GM18868 (cell line): ENCODE data around the gene SLTM.
"Not testable (repeated sequence)": the region's sequence is repeated elsewhere in the genome, so short reads cannot be mapped to it uniquely, and the experiment has no call there.

Source experiments
- ATAC-seq: cut with Tn5 transposase; IDR thresholded peaks from one replicate; pipeline ENCODE4 v1.9.1; 2021; ENCODE audit warnings: mild to moderate bottlenecking, moderate library complexity; ENCODE audit not compliant: unreplicated experiment

Gene SLTM

GRCh38 chr15:58929891-58930416 is 3.5 kb downstream of the SLTM start:
- no peak for ATAC-seq

- no peak for ATAC-seq
These were observed 6.7 kb downstream of the SLTM start for GRCh38 chr15:58926823-58927222.

GRCh38 chr15:58924327-58924726 is 9.2 kb downstream of the SLTM start:
- ATAC-seq, result no peak

DNA sequence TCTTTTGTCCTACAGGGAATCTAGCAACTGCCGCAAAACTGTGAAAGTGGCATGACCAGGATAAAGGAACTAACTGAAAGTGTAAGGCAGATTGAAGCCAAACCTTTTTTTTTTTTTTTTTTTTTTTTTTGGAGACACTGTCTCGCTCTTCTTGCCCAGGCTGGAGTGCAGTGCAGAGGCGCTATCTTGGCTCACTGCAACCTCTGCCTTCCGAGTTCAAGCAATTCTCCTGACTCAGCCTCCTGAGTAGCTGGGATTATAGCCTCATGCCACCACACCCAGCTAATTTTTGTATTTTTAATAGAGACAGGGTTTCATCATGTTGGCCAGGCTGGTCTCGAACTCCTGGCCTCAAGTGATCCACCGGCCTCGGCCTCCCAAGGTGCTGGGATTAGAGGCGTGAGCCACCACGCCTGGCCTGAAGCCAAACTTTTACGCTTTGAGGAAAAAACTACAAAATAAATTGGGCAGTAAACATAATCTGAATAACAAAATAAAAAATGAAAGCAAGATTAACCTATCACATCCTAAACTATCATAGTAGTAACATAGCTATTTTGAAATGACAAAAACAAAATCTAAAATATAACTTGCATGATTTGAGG is 9.7 kb downstream of the SLTM start:
- ATAC-seq, result no peak

DNA sequence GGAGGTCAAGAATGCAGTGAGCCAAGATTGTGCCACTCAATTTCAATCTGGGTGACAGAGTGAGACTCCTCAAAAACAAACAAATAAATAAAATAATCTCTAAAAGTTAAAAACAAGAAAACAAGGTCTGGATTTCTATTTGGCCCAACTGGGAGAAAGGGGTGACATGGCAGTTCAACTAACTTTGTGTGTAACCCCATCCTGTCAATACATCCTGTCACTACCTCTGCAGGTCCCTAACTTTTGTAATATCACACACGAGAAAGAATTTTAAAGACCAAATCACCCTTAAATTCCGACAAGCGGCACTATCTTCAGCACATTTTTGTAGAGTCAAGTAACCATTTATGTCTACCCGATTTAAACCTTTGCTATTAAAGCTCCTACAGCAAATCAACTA is 10.2 kb downstream of the SLTM start:
- ATAC-seq, result no peak

DNA sequence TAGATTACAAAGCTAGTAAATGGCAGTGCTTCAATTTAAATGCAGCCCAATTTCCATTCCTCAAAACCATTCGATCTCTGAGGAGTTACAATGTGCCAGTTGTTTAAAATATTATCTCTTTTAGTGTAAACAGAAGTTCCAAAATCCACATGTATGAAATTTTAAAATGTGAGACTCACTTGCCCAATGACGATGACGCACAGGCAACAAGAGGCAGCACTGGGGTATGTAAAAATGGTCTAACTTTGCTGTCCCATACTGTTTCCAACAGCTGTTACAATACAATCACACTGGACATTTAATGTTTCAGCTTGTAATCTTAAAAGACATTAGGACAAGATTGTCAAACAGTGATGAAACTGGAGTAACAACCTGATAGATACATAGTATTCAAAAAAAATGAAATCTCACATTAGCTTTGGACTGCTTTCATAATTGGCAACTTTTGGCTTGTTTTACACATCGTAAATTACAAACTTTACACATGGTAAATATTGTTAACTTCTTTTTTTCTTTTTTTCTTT is 12.2 kb downstream of the SLTM start:
- ATAC-seq, result no peak

GRCh38 chr15:58920447-58920846 is 13.0 kb downstream of the SLTM start:
- not testable (repeated sequence) for ATAC-seq

GRCh38 chr15:58919232-58919631 is 14.2 kb downstream of the SLTM start:
- ATAC-seq, result no peak

- no peak for ATAC-seq
These were observed 15.2 kb downstream of the SLTM start for GRCh38 chr15:58918239-58918638.

DNA sequence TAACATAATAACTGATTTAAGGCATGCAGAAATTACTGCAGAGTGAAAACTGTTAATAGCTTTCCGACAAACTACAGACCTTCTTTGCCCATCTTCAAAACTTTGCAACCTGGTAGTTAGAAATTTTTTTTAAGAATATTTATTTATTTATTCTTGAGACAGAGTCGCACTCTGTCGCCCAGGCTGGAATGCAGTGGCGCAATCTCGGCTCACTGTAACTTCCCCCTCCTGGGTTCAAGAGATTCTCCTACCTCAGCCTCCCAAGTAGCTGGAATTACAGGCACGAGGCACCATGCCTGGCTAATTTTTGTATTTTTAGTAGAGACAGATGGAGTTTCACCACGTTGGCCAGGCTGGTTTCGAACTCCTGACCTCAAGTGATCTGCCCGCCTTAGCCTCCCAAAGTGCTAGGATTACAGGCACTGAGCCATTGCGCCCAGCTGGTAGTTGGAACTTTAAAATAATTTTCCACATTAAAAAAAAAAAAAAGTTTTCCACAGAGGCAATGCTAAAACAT is 15.8 kb downstream of the SLTM start:
- ATAC-seq, result not testable (repeated sequence)

GRCh38 chr15:58916962-58917361 is 16.5 kb downstream of the SLTM start:
- no peak for ATAC-seq

DNA sequence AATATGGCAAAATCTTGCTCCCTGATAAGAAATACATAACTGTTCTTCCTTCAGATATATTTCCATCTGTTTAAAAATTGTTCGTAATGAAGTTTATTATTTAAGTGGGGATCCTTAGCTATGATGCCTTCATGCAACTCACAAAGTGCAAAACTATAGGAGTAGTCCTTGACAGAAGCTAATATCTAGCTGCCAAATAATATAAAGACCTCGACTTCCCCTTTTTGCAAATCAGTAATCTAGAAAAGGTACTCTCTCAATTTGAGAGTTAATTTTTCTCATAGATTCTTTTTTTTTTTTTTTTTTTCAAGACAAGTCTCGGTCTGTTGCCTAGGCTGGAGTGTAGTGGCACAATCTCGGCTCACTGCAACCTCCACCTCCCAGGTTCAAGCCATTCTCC is 23.0 kb downstream of the SLTM start:
- ATAC-seq, result no peak

GRCh38 chr15:58909616-58910015 is 23.9 kb downstream of the SLTM start:
- ATAC-seq, result no peak

DNA sequence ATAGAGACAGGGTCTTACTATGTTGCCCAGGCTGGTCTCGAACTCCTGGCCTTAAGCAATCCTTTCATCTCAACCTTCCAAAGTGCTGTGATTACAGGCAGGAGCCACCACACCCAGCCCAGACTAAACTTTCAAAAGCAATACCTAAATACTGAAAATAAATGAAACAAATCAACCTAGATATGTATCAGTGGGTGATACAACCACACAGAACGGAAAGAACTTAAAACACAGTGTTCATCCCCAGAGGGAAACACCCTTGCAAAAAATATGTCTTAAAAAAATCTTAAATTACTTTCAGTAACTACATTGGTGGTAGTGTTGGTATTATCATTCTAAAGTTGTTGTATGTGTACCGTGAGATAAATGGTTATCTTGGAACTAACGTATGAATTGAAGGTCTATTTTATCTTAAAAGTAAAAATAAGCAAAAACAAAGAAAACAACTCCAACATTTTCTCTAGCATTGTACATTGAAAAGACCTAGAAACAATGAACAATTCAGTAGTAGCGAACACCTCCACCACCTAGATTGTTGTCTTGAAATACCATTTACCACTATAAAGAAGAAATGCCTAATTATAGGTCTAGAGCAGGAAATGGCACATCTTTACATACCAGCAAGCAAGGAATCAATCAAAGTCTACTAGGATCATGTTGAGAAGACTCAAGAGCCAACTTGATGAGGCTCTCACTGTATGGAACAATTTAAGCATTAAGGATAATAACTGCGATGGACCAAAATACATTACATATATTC is 24.7 kb downstream of the SLTM start:
- no peak for ATAC-seq

- no peak for ATAC-seq
These were observed 32.8 kb downstream of the SLTM start for GRCh38 chr15:58900631-58901030.

- ATAC-seq, result peak; percentile 41
These were observed 35.3 kb downstream of the SLTM start for GRCh38 chr15:58898150-58898680.

GRCh38 chr15:58889363-58889762 is 44.1 kb downstream of the SLTM start:
- no peak for ATAC-seq

DNA sequence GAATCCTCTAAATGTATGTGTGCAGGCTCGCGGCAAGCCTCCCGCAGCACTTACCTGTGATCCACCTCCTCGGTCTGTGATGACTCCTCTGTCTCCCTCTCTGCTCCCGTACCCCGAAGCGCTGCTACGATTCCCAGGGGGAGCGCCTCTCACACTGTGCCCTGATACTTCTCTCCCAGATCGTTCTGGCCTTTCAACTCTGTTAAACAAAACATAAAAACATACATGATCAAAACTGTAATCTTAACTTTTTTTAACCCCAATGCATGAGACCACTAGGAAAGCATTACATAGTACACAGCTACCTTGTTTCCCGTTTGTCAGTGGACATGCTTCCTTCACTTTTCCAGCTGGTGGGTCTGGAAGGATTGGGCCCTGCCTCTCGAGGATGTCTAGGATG is 46.6 kb downstream of the SLTM start:
- no peak for ATAC-seq

- not testable (repeated sequence) for ATAC-seq
These were observed 49.6 kb downstream of the SLTM start for GRCh38 chr15:58883926-58884325.

DNA sequence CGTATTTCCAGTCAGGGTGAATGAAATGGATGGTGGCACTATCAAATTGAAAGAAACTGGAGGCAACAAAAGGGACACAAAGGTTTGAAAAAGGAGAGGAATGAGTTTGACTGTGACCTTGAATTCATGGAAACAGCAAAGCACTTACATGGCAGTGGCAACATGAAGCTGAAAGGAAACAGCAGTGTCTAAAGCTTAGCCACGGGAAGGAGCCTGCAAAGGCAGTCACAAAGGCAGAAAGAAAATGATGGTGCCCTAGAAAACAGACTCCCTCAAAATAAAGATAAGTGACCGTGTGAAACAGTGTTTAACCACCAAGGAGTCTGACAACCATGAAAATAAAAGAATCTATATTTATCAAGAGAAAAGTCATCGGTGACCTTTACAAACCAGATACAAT is 51.2 kb downstream of the SLTM start:
- no peak for ATAC-seq

- no peak for ATAC-seq
These were observed 53.2 kb downstream of the SLTM start for GRCh38 chr15:58880320-58880719.
